Ascending aorta (tissue), 2 donors: ENCODE measurements around the gene FAM72A. TPM values are rescaled to one million over a fixed set of nuclear protein-coding genes. Genes with fewer than 3 reads are reported as not detected.

ENCODE experiments used
- DNase-seq, 2 donors: peaks; one replicate each; pipeline ENCODE4 v3.0.0-alpha.2; 2019; ENCODE audit warnings: low spot score in 2 of 2
- H3K27ac ChIP-seq, 2 donors: fragments of 200-600 bp; sonication (generic); one replicate each; pipeline ENCODE4 v1.5.1; 2016 to 2017; ENCODE audit warnings: mild to moderate bottlenecking in 1 of 2
- H3K27me3 ChIP-seq: fragments of 200-600 bp; sonication (generic); one replicate; pipeline ENCODE4 v1.5.1; 2017
- H3K36me3 ChIP-seq, 2 donors: fragments of 200-600 bp; sonication (generic); one replicate each; pipeline ENCODE4 v1.5.1; 2016
- H3K4me1 ChIP-seq, 2 donors: fragments of 200-600 bp; sonication (generic); one replicate each; pipeline ENCODE4 v1.5.1; 2016 to 2017; ENCODE audit warnings: mild to moderate bottlenecking in 1 of 2
- H3K4me3 ChIP-seq, 2 donors: fragments of 200-600 bp; sonication (generic); one replicate each; pipeline ENCODE4 v1.5.1; 2016 to 2017; ENCODE audit warnings: mild to moderate bottlenecking in 1 of 2
- H3K9me3 ChIP-seq, 2 donors: fragments of 200-600 bp; sonication (generic); one replicate each; pipeline ENCODE4 v1.5.1; 2016
- CTCF ChIP-seq, 3 experiments: fragments of 200-600 bp in 2 of 3; fragments of 450-650 bp in 1 of 3; sonication (generic) in 2 of 3; IDR thresholded peaks; one replicate each; pipeline ENCODE4 v1.5.1; 2016 to 2019; ENCODE audit warnings: antibody characterized with exemption in 3 of 3, mild to moderate bottlenecking in 1 of 3, moderate library complexity in 1 of 3
- intact Hi-C: fragments of 100-400 bp; cut with DNase I; formaldehyde crosslinking; loops from one replicate; pipeline ENCODE4 v1.15.1; 2023
- total RNA-seq: library from RNA; depleted of rRNA; stranded (reverse); fragments of >200 nt; gene quantifications from one replicate; pipeline ENCODE4 v1.1.0, GENCODE V29; 2016

Gene FAM72A
- total RNA-seq, 1 donor from 2014 or later, result 0.75 TPM

GRCh38 chr1:206143537-206144172 is 59.0 kb downstream of the FAM72A start:
- H3K9me3 ChIP-seq, result no peaks in the 10 kb centered on the region
- no peak overlapping the region for H3K4me3 ChIP-seq
- no peaks in the 10 kb centered on the region for H3K27me3 ChIP-seq
- no peak overlapping the region for H3K27ac ChIP-seq
- H3K36me3 ChIP-seq, result no peaks in the 10 kb centered on the region
- intact Hi-C loops, result no loop called here
- no peak for DNase-seq
- no peaks in the 10 kb centered on the region for H3K4me1 ChIP-seq
- no peak for TF ChIP-seq CTCF (IDR thresholded peaks at IDR 0.05)

GRCh38 chr1:206142770-206143169 is 59.9 kb downstream of the FAM72A start:
- no peak overlapping the region for H3K27ac ChIP-seq
- H3K9me3 ChIP-seq, result no peaks in the 10 kb centered on the region
- intact Hi-C loops, result no loop called here
- TF ChIP-seq CTCF (IDR thresholded peaks at IDR 0.05), result no peak
- no peak for DNase-seq
- no peak overlapping the region for H3K4me3 ChIP-seq
- no peaks in the 10 kb centered on the region for H3K27me3 ChIP-seq
- H3K36me3 ChIP-seq, result no peaks in the 10 kb centered on the region
- no peaks in the 10 kb centered on the region for H3K4me1 ChIP-seq

GRCh38 chr1:206142011-206142410 is 60.6 kb downstream of the FAM72A start:
- intact Hi-C loops, result no loop called here
- Histone ChIP-seq H3K27me3 (no peaks in the 10 kb centered on the region), H3K4me1 (no peaks in the 10 kb centered on the region), H3K36me3 (no peaks in the 10 kb centered on the region), H3K4me3 (no peak overlapping the region), H3K27ac (no peak overlapping the region), H3K9me3 (no peaks in the 10 kb centered on the region)
- DNase-seq, result no peak
- no peak for TF ChIP-seq CTCF (IDR thresholded peaks at IDR 0.05)

GRCh38 chr1:206136241-206136640 is 66.4 kb downstream of the FAM72A start:
- no peak overlapping the region for H3K27ac ChIP-seq
- intact Hi-C loops, result no loop called here
- H3K27me3 ChIP-seq, result no peaks in the 10 kb centered on the region
- no peak for DNase-seq
- H3K4me1 ChIP-seq, result no peaks in the 10 kb centered on the region
- TF ChIP-seq CTCF (IDR thresholded peaks at IDR 0.05), result no peak
- H3K9me3 ChIP-seq, result no peaks in the 10 kb centered on the region
- no peak overlapping the region for H3K4me3 ChIP-seq
- no peaks in the 10 kb centered on the region for H3K36me3 ChIP-seq

Other genes with a start within 250 kb of the FAM72A start
- gene RAB7B, start 199.4 kb downstream of the FAM72A start, total RNA-seq, result not detected
- gene CTSE, start 178.9 kb downstream of the FAM72A start, total RNA-seq, result not detected
- gene RHEX, start 149.7 kb downstream of the FAM72A start, total RNA-seq, result 0.53 TPM
- not detected for gene AVPR1B, start 85.5 kb downstream of the FAM72A start, total RNA-seq
- 53.2 TPM for gene SRGAP2, start 702 bp upstream of the FAM72A start, total RNA-seq